SK-MEL-5 (cell line): Measurements from ENCODE around the gene PGM2L1. TPM values are rescaled to one million over a fixed set of nuclear protein-coding genes. Genes with fewer than 3 reads are reported as not detected.
"Not testable (repeated sequence)": the region's sequence is repeated elsewhere in the genome, so short reads cannot be mapped to it uniquely, and the experiment has no call there.

Experiments
- DNase-seq: peaks from one replicate; pipeline ENCODE4 v3.0.0-alpha.2; 2016; ENCODE audit warnings: low read depth, low spot score
- in situ Hi-C: cut with HindIII; loops from 2 replicates; pipeline ENCODE4 v1.10.0; 2016; ENCODE audit warnings: low sequenced_read_pairs, high pct_unique_total_duplicates, low pct_unique_long_range_greater_than_20kb
- total RNA-seq: library from RNA; depleted of rRNA; stranded (reverse); fragments of >200 nt; shearing (Covaris generic); gene quantifications from 2 replicates; pipeline ENCODE4 v1.2.3, GENCODE V29; 2014

PGM2L1 gene
- total RNA-seq, 1 experiment from 2014 or later = 0.92 TPM

- no peak for DNase-seq
- in situ Hi-C loops = no loop called here
Observed at GRCh38 chr11:74366576-74366975, 31.7 kb downstream of the PGM2L1 start.

GRCh38 chr11:74365805-74366204, 32.4 kb downstream of the PGM2L1 start:
- in situ Hi-C loops, DNase-seq: not testable (repeated sequence)

DNA sequence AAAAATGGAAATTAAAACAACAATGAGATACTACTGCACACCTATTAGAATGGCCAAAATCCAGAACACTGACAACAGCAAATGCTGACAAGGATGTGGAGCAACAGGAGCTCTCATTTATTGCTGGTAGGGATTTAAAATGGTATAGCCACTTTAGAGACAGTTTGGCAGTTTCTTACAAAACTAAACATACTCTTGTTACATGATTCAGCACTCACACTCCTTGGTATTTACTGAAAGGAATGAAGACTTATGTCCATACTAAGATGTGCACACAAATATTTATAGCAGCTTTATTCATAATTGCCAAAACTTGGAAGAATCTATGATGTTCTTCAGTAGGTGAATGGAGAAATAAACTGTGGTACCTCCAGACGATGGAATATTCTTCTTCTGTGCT, 40.8 kb downstream of the PGM2L1 start:
- no peak for DNase-seq
- in situ Hi-C loops = no loop called here

- in situ Hi-C loops = no loop called here
- DNase-seq = no peak
Observed at GRCh38 chr11:74355626-74356025, 42.6 kb downstream of the PGM2L1 start.

DNA sequence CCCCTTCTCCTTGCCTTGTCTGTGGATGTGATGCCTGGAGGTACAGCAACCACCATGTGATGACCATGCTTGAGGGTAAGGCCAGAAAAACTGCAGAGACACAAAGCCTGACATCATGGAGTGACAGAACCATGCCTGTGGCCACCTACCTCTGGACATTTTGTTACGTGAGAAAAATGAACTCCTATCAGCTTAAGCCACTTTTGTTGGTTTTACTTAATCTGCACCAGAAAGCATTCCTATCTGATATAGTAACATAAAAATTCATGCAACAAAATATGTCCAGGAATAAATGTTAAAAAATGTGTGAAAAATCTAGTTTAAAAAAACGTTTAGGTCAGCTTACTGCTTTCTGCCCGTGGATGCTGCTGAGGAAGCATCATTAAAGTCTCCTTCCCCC, 44.2 kb downstream of the PGM2L1 start:
- in situ Hi-C loops = no loop called here
- DNase-seq = no peak

DNA sequence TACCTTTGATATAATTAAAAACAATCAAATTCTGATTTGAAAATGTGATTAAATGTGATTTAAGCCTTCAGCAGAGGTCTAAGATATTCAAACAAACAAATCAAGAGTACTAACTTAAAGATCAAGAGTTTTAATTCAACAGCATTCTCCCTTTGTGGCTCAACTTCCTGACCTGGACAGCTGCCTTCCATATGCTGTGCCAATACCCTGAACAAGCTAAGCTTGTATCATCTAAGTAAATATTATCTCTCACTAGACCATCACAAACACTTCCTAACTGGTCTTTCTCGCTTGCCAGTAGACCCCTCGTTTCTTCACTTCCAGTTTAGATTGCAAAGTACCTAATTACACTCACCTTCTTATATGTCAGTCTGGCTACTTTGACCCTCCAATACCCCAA, 50.9 kb downstream of the PGM2L1 start:
- in situ Hi-C loops = no loop called here
- no peak for DNase-seq

DNA sequence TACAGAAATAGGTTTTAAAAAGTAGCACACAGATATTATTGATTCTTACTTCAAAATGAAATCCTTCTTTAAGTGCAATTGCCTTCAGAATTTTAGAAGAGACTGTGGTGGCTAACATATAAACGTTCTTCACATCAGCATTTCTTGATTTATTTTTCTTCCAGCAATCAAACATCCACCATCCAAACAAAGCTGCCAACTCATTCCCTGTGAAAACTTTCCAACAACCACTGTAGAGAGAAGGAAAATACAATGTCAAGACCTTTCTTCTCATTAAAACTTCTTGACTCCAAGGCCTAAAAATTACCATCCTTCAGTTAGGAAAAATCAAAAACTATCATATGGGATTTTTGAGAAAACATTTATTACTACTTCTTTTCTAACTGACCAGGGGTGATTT, 52.8 kb downstream of the PGM2L1 start:
- in situ Hi-C loops = no loop called here
- DNase-seq = no peak

DNA sequence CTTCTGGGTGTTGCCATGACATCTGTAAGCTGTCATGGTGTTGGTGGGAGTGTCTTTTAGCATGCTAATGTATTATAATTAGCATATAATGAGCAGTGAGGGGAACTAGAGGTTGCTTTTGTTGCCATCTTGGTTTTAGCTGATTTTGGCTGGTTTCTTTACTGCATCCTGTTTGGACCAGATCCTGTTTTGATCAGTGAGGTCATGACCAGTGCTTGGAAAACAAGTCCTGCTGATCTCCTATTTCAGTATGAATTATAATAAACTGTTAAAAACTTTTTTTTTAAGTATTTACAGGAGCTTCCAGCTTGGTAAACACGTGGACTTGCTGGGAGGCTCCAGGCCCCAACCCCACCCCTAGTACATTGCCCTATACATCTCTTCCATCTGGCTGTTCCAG, 56.3 kb downstream of the PGM2L1 start:
- no peak for DNase-seq

DNA sequence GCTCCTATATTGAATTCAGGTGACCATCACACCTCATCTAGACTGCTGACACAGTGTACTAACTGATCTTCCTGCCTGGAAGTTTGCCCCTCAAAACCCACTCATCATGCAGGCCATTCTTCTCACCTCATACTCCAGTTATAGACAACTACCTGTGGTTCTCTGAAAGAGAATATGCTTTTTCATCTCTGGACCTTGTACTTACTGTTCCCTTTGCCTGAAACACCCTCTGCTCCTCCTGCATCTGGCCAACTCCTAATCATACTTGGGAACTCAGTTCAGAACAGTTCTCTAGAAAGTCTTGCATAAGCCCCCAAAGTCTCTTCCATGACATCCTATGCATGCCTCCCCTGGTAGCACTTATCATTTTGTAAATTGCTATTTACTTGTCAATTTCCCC, 58.6 kb downstream of the PGM2L1 start:
- no peak for DNase-seq
- in situ Hi-C loops = no loop called here

More for the DNA sequence above, 56.3 kb downstream of the PGM2L1 start:
- in situ Hi-C loops = no loop called here

GRCh38 chr11:74338963-74339362, 59.3 kb downstream of the PGM2L1 start:
- in situ Hi-C loops = no loop called here
- no peak for DNase-seq

DNA sequence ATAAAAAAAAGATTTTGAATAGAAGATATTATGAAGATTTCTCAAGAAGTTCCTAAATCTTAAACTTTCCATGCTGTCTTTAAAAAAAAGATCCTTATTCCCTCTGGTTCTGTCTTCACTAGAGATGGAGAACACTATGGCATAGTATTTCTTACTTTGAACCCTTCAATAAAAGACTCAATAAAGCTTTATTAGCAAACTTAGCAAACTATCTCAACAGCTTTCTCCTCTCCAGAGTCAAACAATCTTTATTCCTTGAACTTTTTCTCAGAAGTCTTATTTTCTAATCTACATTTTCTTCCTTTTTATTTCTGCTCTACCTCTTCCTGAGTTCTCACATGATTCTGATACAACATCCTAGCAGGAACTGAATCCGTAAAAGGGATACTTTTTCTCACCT, 65.0 kb downstream of the PGM2L1 start:
- no peak for DNase-seq
- in situ Hi-C loops = no loop called here

DNA sequence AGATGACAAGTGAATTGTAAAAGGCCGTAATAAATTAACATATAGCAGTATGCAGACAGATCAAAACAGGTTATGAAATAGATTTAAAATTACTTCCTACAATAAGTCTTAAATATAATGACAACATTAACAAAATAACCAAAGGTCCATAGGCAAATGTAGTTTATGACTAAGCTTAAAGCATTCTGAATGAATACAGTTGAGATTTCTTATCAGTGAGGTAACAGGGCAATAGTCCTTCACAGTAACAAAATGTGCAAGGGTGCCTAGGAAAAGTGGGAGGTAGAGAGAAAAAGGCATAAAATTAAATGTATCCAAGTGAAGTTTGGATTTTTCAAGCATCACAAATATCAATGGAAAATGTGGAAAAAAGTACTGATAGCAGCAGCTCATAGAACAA, 65.9 kb downstream of the PGM2L1 start:
- no peak for DNase-seq
- in situ Hi-C loops = no loop called here

DNA sequence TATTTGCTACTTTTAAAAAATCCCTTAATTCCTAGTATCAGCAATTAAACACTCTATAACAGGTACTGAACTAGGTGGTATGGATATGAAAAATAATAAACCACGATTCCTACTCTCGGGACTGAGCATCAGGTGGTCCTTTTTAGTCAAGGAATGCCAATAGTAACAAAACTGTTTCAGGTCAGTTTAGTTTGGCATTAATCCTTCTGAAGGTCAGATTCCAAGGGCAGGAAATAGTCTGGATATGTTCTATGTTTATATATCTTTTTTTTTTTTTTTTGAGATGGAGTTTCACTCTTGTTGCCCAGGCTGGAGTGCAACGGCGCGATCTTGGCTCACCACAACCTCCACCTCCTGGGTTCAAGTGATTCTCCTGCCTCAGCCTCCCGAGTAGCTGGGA, 67.2 kb downstream of the PGM2L1 start:
- in situ Hi-C loops, DNase-seq: not testable (repeated sequence)

DNA sequence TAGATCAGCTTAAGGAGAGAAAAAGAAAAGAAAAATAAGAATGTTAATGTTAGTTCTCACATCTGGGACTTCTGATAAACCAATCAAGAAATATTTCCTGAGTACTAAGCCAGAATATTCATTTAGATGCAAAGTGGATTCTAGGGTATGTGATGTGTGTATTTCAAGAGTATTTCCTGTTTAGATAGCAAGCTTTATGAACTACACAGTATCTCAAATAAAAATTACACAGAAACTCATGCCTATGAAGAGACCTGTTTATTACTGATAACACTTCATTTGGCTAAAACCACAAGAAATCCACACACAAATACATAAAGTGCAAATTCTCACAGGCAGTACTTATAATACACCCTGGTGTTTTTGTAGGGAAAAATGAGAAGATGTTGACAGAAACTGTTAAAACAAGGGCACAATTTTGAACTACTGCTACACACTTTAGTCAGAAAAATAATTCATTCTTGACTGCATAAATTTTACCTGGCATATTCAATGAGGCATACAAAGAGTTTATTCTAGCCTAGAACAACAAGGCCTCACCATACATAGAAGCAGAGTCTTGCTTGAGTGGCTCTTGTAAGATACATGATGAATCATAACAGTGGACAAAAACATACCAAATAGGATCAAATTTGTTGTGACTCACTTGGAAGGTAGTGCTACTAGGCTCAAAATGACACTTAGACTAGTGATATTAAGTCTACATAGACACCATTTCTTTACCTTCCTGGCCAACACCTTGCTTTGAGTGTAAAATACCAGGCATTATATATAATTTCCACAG, 68.0 kb downstream of the PGM2L1 start:
- DNase-seq = no peak

GRCh38 chr11:74327076-74327475, 71.2 kb downstream of the PGM2L1 start:
- in situ Hi-C loops = no loop called here
- DNase-seq = no peak

More for the DNA sequence above, 68.0 kb downstream of the PGM2L1 start:
- in situ Hi-C loops = no loop called here

- DNase-seq = no peak
- in situ Hi-C loops = no loop called here
Observed at GRCh38 chr11:74326665-74327064, 71.6 kb downstream of the PGM2L1 start.

DNA sequence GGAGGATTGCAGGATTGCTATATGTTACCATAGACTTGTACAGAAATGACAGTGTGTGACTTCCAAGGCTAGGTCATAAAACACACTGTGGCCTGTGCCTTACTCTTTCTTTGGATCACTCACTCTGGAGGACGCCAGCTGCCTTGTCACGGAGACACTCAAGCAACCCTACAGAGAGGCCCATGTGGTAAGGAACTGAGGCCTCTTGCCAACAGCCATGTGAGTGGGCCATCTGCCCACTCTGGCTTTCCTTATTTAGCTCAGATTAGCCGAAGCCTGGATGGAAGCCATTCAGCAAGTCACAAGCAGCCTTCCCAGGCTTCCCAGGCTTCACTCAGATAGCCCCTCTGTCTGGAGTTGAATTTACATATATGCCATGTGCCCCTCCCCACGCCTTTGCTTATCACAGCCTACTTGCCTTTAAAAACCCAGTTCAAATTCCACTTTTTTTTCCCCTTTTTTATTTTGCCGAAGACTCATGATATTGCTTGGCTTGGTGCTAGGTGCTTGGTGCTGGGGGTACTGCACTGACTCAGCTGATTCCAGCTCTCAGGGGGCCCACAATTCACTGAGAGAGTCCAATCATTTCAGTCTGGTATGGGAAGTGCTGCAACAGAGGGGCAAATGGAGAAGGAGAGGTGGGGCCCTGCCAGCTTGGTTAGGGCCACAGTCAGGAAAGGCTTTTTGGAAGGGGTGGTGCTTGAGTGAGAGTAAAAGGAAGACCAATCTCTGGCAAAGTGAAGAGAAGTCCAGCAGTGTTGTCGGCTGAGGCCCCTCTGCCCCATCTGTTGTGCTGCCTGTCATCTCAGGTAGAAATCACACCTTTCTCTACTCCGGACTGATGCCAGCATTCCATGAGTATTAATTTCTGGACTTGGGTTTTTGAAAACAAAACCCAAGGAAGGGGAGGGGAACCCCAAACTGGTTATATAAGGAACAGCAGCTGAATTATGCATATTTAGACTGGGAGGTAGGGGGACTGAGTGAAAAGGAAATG, 72.3 kb downstream of the PGM2L1 start:
- in situ Hi-C loops = no loop called here
- DNase-seq = peak; percentile 34

DNA sequence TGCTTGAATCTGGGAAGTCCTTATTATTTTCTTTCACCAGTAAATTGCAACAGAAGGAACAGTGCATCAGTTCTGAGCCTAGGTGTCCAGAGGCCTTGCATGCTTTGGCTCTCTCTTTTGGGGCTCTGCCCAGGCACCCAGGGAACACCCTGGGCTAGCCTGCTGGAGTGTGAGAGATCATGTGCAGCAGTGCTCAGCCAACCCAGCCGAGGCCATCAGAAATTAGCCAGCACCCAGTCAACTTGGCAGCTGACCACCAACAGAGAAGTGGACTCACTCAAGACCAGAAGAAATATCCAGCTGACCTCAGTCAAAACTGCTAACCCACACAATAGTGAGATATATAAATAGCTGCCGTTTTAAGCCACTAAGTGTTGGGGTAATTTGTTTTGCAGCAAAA, 75.6 kb downstream of the PGM2L1 start:
- in situ Hi-C loops = no loop called here

More for the DNA sequence above, 75.6 kb downstream of the PGM2L1 start:
- DNase-seq = no peak
